ENCODE data around the gene BFSP1. TPM values are rescaled to one million over a fixed set of nuclear protein-coding genes. Genes with fewer than 3 reads are reported as not detected.

Gene BFSP1
- total RNA-seq, result 0.66 TPM
- long read RNA-seq, partial matches to known transcripts, result 0 of 3 reads
- long read RNA-seq, other reads (novel, unspliced or antisense), result 2 of 3 reads

DNA sequence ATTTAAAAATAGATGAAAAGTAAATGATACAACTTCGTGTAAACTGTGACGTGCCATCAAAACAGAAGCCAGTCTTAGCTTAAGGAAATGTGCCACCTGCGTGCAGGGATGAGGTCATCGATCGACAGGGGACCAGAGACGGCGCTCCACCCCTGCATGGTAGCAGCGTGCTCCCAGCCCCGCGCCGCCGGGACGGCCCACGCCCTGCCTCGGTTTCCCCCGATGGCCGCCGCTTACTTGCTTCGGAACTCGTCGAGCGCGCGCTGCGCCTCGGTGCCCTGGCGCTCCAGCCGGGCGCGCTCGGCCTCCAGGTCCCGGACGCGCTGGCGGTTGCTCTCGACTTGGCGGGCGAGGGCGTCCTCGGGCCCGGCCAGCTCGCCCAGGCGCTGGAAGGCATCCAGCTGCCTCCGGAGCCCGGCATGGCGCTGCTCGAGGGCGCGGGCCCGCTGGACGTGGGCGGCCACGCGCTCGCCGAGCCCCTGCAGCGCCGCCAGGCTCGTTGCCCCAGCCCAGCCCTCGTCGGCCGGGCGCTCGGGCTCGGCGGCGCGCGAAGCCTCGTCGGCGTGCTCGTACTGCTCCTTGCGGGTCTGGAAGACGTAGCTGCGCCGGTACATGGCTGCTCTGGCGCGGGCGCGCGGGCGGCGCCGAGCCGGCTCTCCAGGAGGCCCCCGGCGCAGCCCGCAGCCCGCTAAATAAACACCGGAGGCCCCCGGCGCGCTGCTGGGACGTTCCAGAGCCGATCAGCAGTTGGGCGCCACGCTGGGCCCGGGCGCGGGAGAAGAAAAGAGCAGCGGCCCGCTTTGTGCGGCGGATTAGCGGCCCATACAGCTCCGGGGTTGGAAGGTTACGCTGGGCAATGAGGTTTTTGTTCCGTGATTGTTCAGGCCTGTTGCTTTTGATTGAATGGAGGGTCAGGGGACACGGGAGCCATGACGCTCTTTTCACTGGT is at the start of gene BFSP1:
TSS of gene BFSP1 (minus strand) at position 664 of the 949 bp plus-strand sequence. CDS start at position 614, 50 bp downstream.
- peak within 1 kb of the TSS; percentile 75 for H3K27ac ChIP-seq (replicated peaks)
- no peaks in the 10 kb centered on the region for H3K9me3 ChIP-seq (replicated peaks)
- peak; percentile 47 for DNase-seq
- no peaks in the 10 kb centered on the region for H3K27me3 ChIP-seq (ENCODE audit: low read depth)
- no peak for TF ChIP-seq CTCF (IDR thresholded peaks at IDR 0.05; ENCODE audit: borderline replicate concordance)
- intact Hi-C loops (cut with micrococcal nuclease), result loop anchor here (10.0 kb wide), 2 partner anchors 84 to 364 kb away; no protein-coding TSS in a partner anchor
- no peaks in the 10 kb centered on the region for H3K36me3 ChIP-seq
- peak within 1 kb of the TSS; percentile 69 for H3K4me3 ChIP-seq
- peaks cover 14% of the 10 kb centered on the region for H3K4me1 ChIP-seq

DNA sequence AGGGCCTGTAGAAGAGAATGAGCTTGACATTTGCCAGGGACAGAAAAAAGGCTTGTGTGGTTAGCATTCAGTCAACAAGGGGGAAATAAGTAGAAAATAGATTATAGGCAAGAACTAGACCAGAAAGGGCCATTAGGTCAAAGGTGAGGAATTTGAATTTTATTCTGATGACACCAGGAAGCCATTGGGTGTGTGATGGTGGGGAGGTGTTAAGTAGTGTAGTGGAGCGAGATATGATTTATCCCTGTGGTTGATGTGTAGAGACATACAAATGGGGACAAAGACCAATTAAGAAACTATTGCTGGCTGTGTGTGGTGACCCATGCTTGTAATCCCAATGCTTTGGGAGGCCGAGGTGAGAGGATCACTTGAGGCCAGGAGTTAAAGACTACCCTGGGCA is 49.7 kb upstream of the BFSP1 start:
- H3K4me3 ChIP-seq, result no peak overlapping the region
- H3K36me3 ChIP-seq, result no peaks in the 10 kb centered on the region
- DNase-seq, result no peak
- H3K27ac ChIP-seq (replicated peaks), result no peak overlapping the region
- TF ChIP-seq CTCF (IDR thresholded peaks at IDR 0.05; ENCODE audit: borderline replicate concordance), result no peak
- H3K4me1 ChIP-seq, result peaks cover 91% of the 10 kb centered on the region
- intact Hi-C loops (cut with micrococcal nuclease), result no loop called here
- no peaks in the 10 kb centered on the region for H3K9me3 ChIP-seq (replicated peaks)
- H3K27me3 ChIP-seq (ENCODE audit: low read depth), result no peaks in the 10 kb centered on the region

DNA sequence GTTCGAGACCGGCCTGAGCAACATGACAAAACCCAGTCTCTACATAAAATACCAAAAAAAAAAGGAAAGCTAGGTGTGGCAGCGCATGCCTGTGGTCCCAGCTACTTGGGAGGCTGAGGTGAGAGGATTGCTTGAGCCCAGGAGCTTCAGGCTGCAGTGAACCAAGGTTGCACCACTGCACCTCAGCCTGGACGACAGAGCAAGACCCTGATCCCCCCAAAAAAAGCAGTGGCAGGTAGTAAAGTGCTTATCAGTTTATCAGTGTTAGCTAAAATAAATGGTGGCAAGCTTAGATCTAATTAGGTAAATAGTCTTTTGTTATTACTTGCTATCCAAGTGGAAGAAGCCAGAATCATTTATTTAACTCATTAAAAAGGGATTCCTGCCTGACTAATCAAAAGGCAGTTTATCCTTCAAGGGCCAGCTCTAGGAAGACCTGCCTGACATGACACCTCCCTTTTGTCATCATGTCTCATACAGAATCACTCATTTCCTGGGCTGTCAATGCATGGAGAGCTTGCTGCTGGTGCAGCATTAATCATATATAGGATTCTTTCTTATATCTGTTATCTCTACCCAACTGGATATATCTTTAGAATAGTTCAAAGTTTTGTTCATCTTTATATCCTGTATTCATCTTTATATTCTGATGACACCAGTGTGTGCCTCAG is 48.3 kb upstream of the BFSP1 start:
- H3K4me1 ChIP-seq, result peaks cover 91% of the 10 kb centered on the region
- no peak overlapping the region for H3K27ac ChIP-seq (replicated peaks)
- no peak for TF ChIP-seq CTCF (IDR thresholded peaks at IDR 0.05; ENCODE audit: borderline replicate concordance)
- intact Hi-C loops (cut with micrococcal nuclease), result no loop called here
- no peak overlapping the region for H3K4me3 ChIP-seq
- no peaks in the 10 kb centered on the region for H3K9me3 ChIP-seq (replicated peaks)
- no peaks in the 10 kb centered on the region for H3K27me3 ChIP-seq (ENCODE audit: low read depth)
- no peaks in the 10 kb centered on the region for H3K36me3 ChIP-seq
- no peak for DNase-seq

DNA sequence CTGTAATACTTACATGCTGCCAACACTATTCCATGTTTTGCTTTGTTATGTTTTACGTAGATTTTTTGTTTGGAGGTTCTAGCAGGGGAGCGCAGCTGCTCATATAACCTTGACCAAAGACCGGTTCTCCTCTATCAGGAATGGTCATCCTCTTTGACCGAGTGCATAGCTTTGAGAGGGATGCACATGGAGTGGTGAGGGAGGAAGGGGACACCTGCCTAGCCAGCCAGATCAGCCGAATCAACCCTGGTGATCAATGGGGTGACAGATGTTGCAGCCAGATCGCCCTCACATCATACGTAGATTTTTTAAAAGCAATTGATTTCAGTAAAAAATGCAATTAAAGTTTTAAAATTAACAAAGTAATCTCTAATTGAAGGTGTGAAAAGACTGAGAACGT is 45.0 kb upstream of the BFSP1 start:
- Histone ChIP-seq H3K4me3 (peak overlapping the region; percentile 8), H3K9me3 (replicated peaks) (no peaks in the 10 kb centered on the region), H3K27me3 (ENCODE audit: low read depth) (no peaks in the 10 kb centered on the region), H3K4me1 (peaks cover 98% of the 10 kb centered on the region), H3K36me3 (no peaks in the 10 kb centered on the region), H3K27ac (replicated peaks) (no peak overlapping the region)
- intact Hi-C loops (cut with micrococcal nuclease), result no loop called here
- no peak for TF ChIP-seq CTCF (IDR thresholded peaks at IDR 0.05; ENCODE audit: borderline replicate concordance)
- DNase-seq, result no peak

- Histone ChIP-seq H3K4me3 (peak overlapping the region; percentile 90), H3K9me3 (replicated peaks) (no peaks in the 10 kb centered on the region), H3K27ac (replicated peaks) (peak overlapping the region; percentile 98), H3K27me3 (ENCODE audit: low read depth) (no peaks in the 10 kb centered on the region), H3K36me3 (no peaks in the 10 kb centered on the region), H3K4me1 (peaks cover 90% of the 10 kb centered on the region)
- intact Hi-C loops (cut with micrococcal nuclease), result no loop called here
- DNase-seq, result no peak
- TF ChIP-seq CTCF (IDR thresholded peaks at IDR 0.05; ENCODE audit: borderline replicate concordance), result no peak
Observed at GRCh38 chr20:17573463-17573862, 42.3 kb upstream of the BFSP1 start.

Measured in left ventricle myocardium inferior (tissue), 1 donor.